Prostate gland (tissue), 2 donors: Measurements from ENCODE around the gene SCAMP4.
"Not testable (repeated sequence)": the region's sequence is repeated elsewhere in the genome, so short reads cannot be mapped to it uniquely, and the experiment has no call there.

ENCODE experiments used
- POLR2A ChIP-seq: fragments of 450-650 bp; IDR thresholded peaks from one replicate; pipeline ENCODE4 v1.6.1; 2016; ENCODE audit warnings: antibody characterized with exemption, mild to moderate bottlenecking
- TF ChIP-seq, protein P1 (sequence below), 4 experiments: fragments of 200-600 bp in 2 of 4; fragments of 450-650 bp in 2 of 4; sonication (generic) in 2 of 4; IDR thresholded peaks; 1 replicate in 3 of 4; 2 replicates in 1 of 4; pipeline ENCODE4 v1.5.1; 2016 to 2019; ENCODE audit warnings: antibody characterized with exemption in 4 of 4, mild to moderate bottlenecking in 2 of 4, moderate library complexity in 2 of 4

- TF ChIP-seq, protein P1, sequence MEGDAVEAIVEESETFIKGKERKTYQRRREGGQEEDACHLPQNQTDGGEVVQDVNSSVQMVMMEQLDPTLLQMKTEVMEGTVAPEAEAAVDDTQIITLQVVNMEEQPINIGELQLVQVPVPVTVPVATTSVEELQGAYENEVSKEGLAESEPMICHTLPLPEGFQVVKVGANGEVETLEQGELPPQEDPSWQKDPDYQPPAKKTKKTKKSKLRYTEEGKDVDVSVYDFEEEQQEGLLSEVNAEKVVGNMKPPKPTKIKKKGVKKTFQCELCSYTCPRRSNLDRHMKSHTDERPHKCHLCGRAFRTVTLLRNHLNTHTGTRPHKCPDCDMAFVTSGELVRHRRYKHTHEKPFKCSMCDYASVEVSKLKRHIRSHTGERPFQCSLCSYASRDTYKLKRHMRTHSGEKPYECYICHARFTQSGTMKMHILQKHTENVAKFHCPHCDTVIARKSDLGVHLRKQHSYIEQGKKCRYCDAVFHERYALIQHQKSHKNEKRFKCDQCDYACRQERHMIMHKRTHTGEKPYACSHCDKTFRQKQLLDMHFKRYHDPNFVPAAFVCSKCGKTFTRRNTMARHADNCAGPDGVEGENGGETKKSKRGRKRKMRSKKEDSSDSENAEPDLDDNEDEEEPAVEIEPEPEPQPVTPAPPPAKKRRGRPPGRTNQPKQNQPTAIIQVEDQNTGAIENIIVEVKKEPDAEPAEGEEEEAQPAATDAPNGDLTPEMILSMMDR (IDR thresholded peaks at IDR 0.05): not testable (repeated sequence)
- TF ChIP-seq POLR2A: not testable (repeated sequence)
Measured at GRCh38 chr19:1886360-1886759, 18.8 kb upstream of the SCAMP4 start.
